Neural progenitor cell (in vitro differentiated cells): Measurements from ENCODE around the gene TMEM169. TPM values are rescaled to one million over a fixed set of nuclear protein-coding genes. Genes with fewer than 3 reads are reported as not detected.

Source experiments
- DNase-seq: peaks from one replicate; pipeline ENCODE4 v3.0.0-alpha.2; 2016; ENCODE audit warnings: low spot score
- H2AFZ ChIP-seq: fragments of 200-600 bp; sonication (generic); replicated peaks from 2 replicates; pipeline ENCODE4 v1.6.1; 2016; ENCODE audit warnings: antibody characterized with exemption
- H3F3A ChIP-seq: fragments of 200-600 bp; sonication (generic); 2 replicates; pipeline ENCODE4 v1.6.1; 2016; ENCODE audit warnings: antibody characterized with exemption, low read depth
- H3K27ac ChIP-seq: fragments of 200-600 bp; sonication (generic); 2 replicates; pipeline ENCODE4 v1.5.1; 2016; ENCODE audit warnings: mild to moderate bottlenecking
- H3K27me3 ChIP-seq: fragments of 200-600 bp; sonication (generic); 2 replicates; pipeline ENCODE4 v1.6.1; 2016; ENCODE audit warnings: mild to moderate bottlenecking, moderate library complexity
- H3K36me3 ChIP-seq: fragments of 200-600 bp; sonication (generic); 2 replicates; pipeline ENCODE4 v1.5.1; 2016
- H3K4me1 ChIP-seq: fragments of 200-600 bp; sonication (generic); 2 replicates; pipeline ENCODE4 v1.6.1; 2016; ENCODE audit warnings: mixed run types
- H3K4me2 ChIP-seq: fragments of 200-600 bp; sonication (generic); 2 replicates; pipeline ENCODE4 v1.6.1; 2016
- H3K4me3 ChIP-seq: fragments of 200-600 bp; sonication (generic); 2 replicates; pipeline ENCODE4 v1.5.1; 2016
- H3K79me2 ChIP-seq: fragments of 200-600 bp; sonication (generic); 2 replicates; pipeline ENCODE4 v1.6.1; 2016; ENCODE audit warnings: low read depth
- H3K9ac ChIP-seq: fragments of 200-600 bp; sonication (generic); 2 replicates; pipeline ENCODE4 v1.6.1; 2016
- H3K9me3 ChIP-seq: fragments of 200-600 bp; sonication (generic); 2 replicates; pipeline ENCODE4 v1.5.1; 2016; ENCODE audit warnings: low read depth
- H4K20me1 ChIP-seq: fragments of 200-600 bp; sonication (generic); 2 replicates; pipeline ENCODE4 v1.6.1; 2016; ENCODE audit warnings: low read depth
- H3K27ac Mint-ChIP-seq: 3 replicates; pipeline ENCODE4 v1.8.0; 2021; ENCODE audit warnings: mixed read lengths
- H3K27me3 Mint-ChIP-seq: 2 replicates; pipeline ENCODE4 v1.8.0; 2022; ENCODE audit warnings: low read depth, mild to moderate bottlenecking, inconsistent platforms, moderate library complexity, mixed read lengths; ENCODE audit not compliant: insufficient read depth
- H3K36me3 Mint-ChIP-seq: 3 replicates; pipeline ENCODE4 v1.8.0; 2021; ENCODE audit warnings: mixed read lengths
- H3K4me1 Mint-ChIP-seq: 3 replicates; pipeline ENCODE4 v1.8.0; 2021; ENCODE audit warnings: mixed read lengths
- H3K4me3 Mint-ChIP-seq: 3 replicates; pipeline ENCODE4 v1.8.0; 2021; ENCODE audit warnings: mild to moderate bottlenecking, moderate library complexity, mixed read lengths
- H3K9me3 Mint-ChIP-seq: 3 replicates; pipeline ENCODE4 v1.8.0; 2020; ENCODE audit warnings: mixed read lengths
- EZH2 ChIP-seq: fragments of 200-600 bp; sonication (generic); IDR thresholded peaks from 2 replicates; pipeline ENCODE4 v1.6.1; 2017; ENCODE audit warnings: antibody characterized with exemption, mild to moderate bottlenecking, moderate library complexity
- EZH2phosphoT487 ChIP-seq: fragments of 200-600 bp; sonication (generic); IDR thresholded peaks from 2 replicates; pipeline ENCODE4 v1.6.1; 2017; ENCODE audit warnings: antibody characterized with exemption
- total RNA-seq: library from RNA; depleted of rRNA; stranded (reverse); fragments of >200 nt; gene quantifications from 2 replicates; pipeline ENCODE4 v1.2.3, GENCODE V29; 2015; ENCODE audit warnings: low replicate concordance
- TF ChIP-seq, protein P1 (sequence below): fragments of 200-600 bp; sonication (generic); IDR thresholded peaks from 2 replicates; pipeline ENCODE4 v1.5.1; 2017; ENCODE audit warnings: antibody characterized with exemption, mild to moderate bottlenecking

Gene TMEM169
- total RNA-seq, 1 donor from 2014 or later, result 17.9 TPM

DNA sequence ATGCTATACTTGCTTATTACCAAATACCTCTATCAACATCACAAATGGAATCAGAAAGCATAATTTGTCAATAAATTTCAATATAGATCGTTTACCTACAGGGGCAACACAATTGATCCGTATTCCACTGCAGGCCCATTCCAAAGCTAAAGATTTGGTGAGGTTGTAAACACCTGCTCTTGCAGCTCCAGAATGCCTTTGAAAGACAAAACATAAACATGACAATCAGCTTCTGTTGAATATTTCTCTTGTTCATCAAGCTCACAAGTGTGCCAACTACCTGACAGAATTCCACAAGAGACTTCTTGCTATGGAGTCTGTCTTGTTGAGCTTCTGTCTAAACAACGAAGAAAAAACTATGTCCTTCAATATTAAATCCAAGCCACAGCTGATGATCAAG is 30.4 kb upstream of the TMEM169 start:
- Mint-ChIP-seq H3K4me1 (no peaks in the 10 kb centered on the region), H3K9me3 (no peaks in the 10 kb centered on the region), H3K27me3 (no peaks in the 10 kb centered on the region), H3K4me3 (no peak overlapping the region), H3K36me3 (peaks cover 12% of the 10 kb centered on the region), H3K27ac (no peak overlapping the region)
- Histone ChIP-seq H3K36me3 (peaks cover 2% of the 10 kb centered on the region), H3K4me2 (no peak overlapping the region), H4K20me1 (no peaks in the 10 kb centered on the region), H3K27me3 (no peaks in the 10 kb centered on the region), H3K9me3 (no peaks in the 10 kb centered on the region), H3F3A (no peaks in the 10 kb centered on the region), H3K27ac (no peak overlapping the region), H3K79me2 (no peaks in the 10 kb centered on the region), H2AFZ (no peak overlapping the region), H3K4me1 (no peaks in the 10 kb centered on the region), H3K4me3 (no peak overlapping the region), H3K9ac (no peak overlapping the region)
- DNase-seq, result no peak
- TF ChIP-seq, protein P1, sequence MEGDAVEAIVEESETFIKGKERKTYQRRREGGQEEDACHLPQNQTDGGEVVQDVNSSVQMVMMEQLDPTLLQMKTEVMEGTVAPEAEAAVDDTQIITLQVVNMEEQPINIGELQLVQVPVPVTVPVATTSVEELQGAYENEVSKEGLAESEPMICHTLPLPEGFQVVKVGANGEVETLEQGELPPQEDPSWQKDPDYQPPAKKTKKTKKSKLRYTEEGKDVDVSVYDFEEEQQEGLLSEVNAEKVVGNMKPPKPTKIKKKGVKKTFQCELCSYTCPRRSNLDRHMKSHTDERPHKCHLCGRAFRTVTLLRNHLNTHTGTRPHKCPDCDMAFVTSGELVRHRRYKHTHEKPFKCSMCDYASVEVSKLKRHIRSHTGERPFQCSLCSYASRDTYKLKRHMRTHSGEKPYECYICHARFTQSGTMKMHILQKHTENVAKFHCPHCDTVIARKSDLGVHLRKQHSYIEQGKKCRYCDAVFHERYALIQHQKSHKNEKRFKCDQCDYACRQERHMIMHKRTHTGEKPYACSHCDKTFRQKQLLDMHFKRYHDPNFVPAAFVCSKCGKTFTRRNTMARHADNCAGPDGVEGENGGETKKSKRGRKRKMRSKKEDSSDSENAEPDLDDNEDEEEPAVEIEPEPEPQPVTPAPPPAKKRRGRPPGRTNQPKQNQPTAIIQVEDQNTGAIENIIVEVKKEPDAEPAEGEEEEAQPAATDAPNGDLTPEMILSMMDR, result no peak
- no peak for TF ChIP-seq EZH2
- no peak for TF ChIP-seq EZH2phosphoT487

- Histone ChIP-seq H4K20me1 (no peaks in the 10 kb centered on the region), H3K79me2 (no peaks in the 10 kb centered on the region), H3K36me3 (peaks cover 2% of the 10 kb centered on the region), H3F3A (no peaks in the 10 kb centered on the region), H3K27ac (no peak overlapping the region), H3K9ac (no peak overlapping the region), H3K27me3 (no peaks in the 10 kb centered on the region), H3K9me3 (no peaks in the 10 kb centered on the region), H2AFZ (no peak overlapping the region), H3K4me2 (no peak overlapping the region), H3K4me1 (no peaks in the 10 kb centered on the region), H3K4me3 (no peak overlapping the region)
- TF ChIP-seq, protein P1, result no peak
- TF ChIP-seq EZH2 (no peak), EZH2phosphoT487 (no peak)
- Mint-ChIP-seq H3K27ac (no peak overlapping the region), H3K4me1 (no peaks in the 10 kb centered on the region), H3K27me3 (no peaks in the 10 kb centered on the region), H3K4me3 (no peak overlapping the region), H3K9me3 (no peaks in the 10 kb centered on the region), H3K36me3 (peaks cover 12% of the 10 kb centered on the region)
- DNase-seq, result no peak
Observed at GRCh38 chr2:216052420-216052819, 29.3 kb upstream of the TMEM169 start.

DNA sequence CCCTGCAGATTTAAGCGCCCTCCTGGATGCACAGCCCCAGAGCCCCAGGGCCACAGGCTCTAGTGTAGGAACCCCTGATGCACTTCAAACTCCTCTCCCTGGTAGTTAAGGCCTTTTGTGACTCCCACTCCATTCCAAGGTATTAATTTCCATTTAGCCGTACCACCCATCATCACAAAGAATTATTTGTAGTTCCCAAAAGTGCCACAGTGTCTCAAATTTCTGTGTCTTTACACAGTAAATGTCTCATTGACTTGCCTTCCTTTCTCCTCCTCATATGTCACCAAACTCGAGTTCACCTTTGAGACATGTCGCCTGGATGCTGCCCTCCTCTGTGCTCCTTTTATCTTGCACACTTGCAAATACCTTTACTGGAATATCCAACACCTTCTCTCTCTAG is 26.0 kb upstream of the TMEM169 start:
- no peak for DNase-seq
- H3K9me3 Mint-ChIP-seq, result no peaks in the 10 kb centered on the region

More for the DNA sequence above, 26.0 kb upstream of the TMEM169 start:
- Mint-ChIP-seq H3K27me3 (no peaks in the 10 kb centered on the region), H3K4me3 (no peak overlapping the region), H3K4me1 (no peaks in the 10 kb centered on the region), H3K36me3 (peaks cover 7% of the 10 kb centered on the region), H3K27ac (no peak overlapping the region)
- H4K20me1 ChIP-seq, result no peaks in the 10 kb centered on the region
- no peak overlapping the region for H3K27ac ChIP-seq
- no peaks in the 10 kb centered on the region for H3K9me3 ChIP-seq
- no peaks in the 10 kb centered on the region for H3K27me3 ChIP-seq
- no peaks in the 10 kb centered on the region for H3F3A ChIP-seq
- H3K4me3 ChIP-seq, result no peak overlapping the region
- H2AFZ ChIP-seq, result no peak overlapping the region
- H3K36me3 ChIP-seq, result peaks cover 6% of the 10 kb centered on the region
- no peaks in the 10 kb centered on the region for H3K79me2 ChIP-seq
- no peak overlapping the region for H3K4me2 ChIP-seq
- no peak overlapping the region for H3K9ac ChIP-seq
- TF ChIP-seq, protein P1, result no peak
- no peak for TF ChIP-seq EZH2phosphoT487
- no peaks in the 10 kb centered on the region for H3K4me1 ChIP-seq
